GM19043 (cell line): ENCODE data around the gene SMAP2.
"Not testable (repeated sequence)": the region's sequence is repeated elsewhere in the genome, so short reads cannot be mapped to it uniquely, and the experiment has no call there.

Source experiments
- ATAC-seq: cut with Tn5 transposase; IDR thresholded peaks from one replicate; pipeline ENCODE4 v1.9.1; 2021; ENCODE audit warnings: low read depth; ENCODE audit not compliant: unreplicated experiment

SMAP2 gene

DNA sequence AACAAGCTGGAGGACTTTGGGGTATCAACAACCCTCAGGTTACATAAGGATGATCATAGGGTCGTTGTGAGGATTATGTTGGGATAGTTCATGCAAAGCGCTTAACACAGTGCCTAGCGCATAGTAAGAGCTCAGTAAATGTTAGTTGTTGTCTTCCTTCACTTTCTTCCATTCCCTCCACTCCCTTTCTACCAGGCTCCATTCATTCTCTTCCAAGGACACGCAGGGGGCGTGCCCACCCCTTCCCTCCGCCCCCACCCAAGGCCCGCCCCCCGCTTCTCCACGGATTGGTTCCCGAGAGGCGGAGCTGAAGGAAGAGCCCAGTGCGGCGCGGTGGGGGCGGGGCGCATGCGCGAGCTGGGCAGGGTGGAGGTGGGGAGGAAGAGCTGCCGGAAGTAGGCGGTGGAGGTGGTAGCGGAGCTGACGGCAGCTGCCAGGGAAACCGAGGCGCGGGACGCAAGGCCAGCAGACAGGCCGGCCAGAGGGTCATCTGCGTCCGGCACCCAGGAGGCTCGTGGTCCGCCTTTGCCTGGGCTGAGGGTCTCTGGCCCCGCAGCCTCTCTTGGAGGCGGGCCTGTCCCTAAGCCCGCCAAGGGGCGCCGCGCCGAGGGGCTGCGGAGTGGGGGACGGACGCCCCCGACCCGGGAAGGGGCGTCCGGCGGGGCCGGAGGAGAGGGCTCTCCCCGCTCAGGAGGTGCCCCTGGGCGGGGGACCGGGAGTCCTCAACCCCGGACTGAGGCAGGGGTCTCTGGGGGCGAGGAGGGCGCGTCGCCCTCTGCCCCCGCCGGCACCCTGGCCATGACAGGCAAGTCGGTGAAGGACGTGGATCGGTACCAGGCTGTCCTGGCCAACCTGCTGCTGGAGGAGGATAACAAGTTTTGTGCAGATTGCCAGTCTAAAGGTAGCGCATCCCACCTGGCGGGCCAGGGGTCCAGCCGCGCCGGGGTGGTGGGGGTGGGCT, at the start of gene SMAP2:
Gene SMAP2 (plus strand): TSS at position 405 of the 961 bp plus-strand sequence. CDS start 394 bp downstream, at position 799.
- peak; percentile 85 for ATAC-seq

- not testable (repeated sequence) for ATAC-seq
These were observed 42.1 kb upstream of the SMAP2 start for GRCh38 chr1:40331403-40331802.

GRCh38 chr1:40332695-40333094, 40.8 kb upstream of the SMAP2 start:
- no peak for ATAC-seq

DNA sequence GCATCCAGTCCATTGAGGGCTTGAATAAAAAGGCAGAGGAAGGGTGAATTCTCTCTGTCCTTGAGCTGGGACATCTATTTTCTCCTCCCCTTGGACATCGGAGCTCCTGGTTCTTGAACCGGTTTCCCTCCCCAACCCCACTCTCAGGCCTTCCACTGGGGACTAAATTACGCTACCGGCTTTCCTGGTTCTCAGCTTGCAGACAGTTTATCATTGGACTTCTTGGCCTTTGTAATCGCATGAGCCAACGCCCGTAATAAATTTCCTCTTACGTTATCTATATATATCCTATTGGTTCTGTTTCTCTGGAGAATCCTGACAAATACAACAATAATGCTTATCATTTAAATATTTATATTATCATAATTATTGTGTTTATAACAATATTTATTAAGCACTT, 36.1 kb upstream of the SMAP2 start:
- ATAC-seq = no peak

DNA sequence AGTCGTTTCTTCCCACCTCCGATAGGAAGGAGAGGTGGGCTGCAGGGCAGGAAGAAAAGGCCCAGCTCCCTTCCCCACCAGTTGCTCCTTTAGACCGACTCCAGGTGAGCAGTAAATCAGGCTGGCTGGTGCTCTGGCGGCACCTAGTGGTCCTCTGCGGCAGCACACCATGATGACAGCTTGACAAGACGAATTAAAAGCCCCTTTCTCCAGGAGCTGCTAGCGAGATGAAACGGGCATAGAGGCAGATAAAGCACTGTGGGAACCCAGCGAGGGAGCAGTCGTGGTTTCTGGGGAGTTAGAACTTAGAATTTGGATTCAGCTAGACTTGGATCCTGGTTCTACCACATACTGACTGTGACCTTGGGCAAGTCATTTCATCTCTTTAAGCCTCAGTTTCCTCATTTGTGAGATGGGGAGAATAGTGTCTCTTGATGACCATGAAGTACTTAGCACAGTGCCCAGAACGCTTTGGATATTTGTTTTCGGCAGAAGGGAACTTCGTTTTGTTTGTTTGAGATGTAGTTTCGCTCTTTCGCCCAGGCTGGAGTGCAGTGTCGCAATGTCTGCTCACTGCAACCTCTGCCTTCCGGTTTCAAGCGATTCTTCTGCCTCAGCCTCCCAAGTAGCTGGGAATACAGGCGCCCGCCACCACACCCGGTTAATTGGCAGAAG, 34.6 kb upstream of the SMAP2 start:
- ATAC-seq = no peak

- no peak for ATAC-seq
These were observed 33.9 kb upstream of the SMAP2 start for GRCh38 chr1:40339420-40340323.

DNA sequence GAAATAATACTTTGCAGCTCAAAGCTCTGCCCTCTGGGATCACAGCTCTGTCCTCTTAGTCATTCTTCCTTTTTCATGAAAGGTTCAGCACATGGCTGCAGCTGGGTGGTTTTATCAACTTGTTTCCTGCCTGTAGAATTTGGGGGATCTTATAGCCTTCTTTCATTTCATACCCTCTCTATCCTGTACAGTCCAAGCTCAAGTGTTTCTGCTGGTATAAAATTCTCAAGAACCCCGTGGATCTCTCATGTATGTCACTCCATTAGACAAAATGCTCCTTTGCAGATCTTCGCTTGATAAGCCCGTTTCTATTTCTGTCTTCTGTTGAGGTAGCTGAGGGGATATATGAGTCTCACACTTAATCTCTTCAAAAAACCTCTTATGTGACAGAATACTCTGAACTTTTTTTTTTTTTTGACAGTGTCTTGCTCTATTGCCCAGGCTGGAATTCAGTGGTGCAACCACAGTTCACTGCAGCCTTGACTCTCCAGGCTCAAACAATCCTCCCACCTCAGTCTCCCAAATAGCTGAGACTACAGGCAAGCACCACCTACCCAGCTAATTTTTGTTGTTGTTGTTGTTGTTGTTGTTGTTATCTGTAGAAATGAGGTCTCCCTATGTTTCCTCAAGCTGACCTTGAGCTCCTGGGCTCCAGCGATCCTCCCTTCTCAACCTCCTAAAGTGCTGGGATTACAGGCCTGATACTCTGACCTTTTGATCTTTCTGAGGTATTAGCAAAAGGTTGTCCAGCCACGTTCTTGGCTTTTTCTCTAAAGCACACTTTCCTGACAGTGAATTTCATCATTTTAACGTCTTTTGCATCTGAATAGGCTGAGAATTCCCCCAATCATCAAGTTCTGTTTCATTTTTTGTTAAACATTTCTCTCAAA, 31.8 kb upstream of the SMAP2 start:
- no peak for ATAC-seq

DNA sequence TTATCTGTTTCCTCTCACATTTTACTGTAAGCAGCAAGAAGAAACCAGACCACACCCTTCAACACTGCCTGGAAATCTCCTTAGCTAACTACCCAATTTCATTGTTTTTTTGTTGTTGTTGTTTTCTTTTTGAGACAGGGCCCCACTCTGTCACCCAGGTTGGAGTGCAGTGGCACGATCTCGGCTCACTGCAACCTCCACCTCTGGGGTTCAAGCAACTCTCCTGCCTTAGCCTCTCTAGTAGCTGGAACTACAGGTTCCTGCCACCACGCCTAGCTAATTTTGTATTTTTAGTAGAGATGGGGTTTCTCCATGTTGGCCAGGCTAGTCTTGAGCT, 31.2 kb upstream of the SMAP2 start:
- not testable (repeated sequence) for ATAC-seq

GRCh38 chr1:40344597-40344996, 28.9 kb upstream of the SMAP2 start:
- ATAC-seq = no peak

DNA sequence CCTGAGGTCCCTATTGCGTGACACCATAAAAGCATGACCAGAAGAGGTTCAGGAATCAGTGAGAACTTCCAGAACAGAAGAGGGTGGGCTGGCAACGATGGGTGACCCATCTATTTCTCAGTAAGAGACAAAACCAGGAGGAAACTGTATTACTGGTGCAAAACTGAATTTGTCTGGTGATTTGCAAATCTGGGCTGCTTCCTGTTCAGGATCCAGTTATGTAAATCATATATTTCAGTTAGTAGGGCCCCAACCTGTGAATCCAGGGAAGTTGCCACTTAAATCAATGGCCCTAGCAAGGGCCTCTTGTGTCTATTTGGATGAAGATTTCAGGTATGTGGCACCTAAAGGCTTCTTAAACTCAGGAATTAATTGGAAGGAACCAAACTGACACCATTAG, 23.1 kb upstream of the SMAP2 start:
- ATAC-seq = no peak

GRCh38 chr1:40351124-40351523, 22.4 kb upstream of the SMAP2 start:
- no peak for ATAC-seq

DNA sequence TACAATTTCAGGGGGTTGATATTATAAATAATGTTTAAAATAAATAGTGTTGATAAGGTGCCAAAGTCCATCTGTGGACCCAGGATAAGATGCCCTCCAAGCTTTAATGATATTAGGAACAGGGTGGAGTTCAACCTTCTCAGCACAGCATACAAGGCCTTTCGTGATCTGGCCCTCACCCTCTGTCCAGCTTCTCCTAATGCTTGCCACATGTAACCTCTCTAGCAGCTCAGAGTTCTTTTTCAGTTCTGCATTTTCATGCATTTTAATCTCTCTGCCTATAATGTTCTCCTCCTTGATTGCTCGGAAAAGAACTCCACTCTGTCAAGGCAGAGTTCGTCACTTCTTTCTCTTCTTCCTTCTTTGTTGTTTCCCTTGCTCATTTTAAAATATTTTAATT, 21.4 kb upstream of the SMAP2 start:
- ATAC-seq = no peak

DNA sequence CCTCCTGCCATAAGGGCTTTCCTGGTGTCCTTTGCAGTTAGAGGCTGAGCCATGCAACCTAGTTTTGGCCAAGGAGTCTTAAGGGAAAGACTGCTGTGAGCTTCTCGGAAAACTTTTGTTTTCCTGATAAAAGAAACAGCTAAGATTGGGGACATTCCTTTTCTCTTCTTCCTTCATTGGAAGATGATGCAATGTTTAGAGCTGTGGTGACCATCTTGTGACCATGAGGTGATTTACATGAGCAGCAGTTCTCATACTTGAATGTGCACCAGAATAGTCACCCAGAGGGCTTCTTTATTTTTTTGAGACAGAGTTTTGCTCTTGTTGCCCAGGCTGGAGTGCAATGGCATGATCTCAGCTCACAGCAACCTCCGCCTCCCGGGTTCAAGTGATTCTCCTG, 20.4 kb upstream of the SMAP2 start:
- no peak for ATAC-seq

DNA sequence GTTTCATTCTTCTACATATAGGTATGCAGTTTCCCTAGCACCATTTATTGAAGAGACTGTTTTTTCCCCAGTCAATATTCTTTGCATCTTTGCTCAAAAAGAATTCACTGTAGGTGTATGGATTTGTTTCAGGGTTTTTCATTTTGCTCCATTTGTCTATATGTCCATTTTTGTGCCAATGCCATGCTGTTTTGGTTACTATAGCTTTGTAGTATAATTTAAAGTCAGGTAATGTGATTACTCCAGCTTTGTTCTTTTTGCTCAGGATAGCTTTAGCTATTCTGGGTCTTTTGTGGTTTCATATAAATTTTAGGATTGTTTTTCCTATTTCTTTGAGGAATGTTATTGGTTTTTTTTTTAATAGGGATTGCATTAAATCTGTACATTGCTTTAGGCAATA, 15.9 kb upstream of the SMAP2 start:
- no peak for ATAC-seq

- no peak for ATAC-seq
These were observed 12.9 kb upstream of the SMAP2 start for GRCh38 chr1:40360631-40361030.

DNA sequence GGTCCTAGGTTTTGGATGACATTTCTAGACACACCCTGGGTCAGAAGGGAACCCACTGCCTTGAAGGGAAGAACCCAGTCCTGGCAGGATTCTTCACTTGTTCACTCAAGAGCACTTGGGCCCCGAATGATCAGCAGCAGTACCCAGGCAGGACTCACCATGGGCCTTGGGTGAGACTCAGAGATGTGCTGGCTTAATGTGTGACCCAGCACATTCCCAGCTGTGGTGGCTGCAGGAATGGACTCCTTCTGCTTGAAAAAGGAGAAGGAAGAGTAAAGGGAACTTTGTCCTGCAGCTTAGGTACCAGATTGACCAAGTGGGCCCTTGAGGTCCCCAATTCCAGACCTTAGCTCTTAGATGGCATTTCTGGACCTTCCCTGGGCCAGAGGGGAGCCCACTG, 12.3 kb upstream of the SMAP2 start:
- ATAC-seq = no peak

- ATAC-seq = no peak
These were observed 11.9 kb upstream of the SMAP2 start for GRCh38 chr1:40361637-40362036.

- no peak for ATAC-seq
These were observed 11.3 kb upstream of the SMAP2 start for GRCh38 chr1:40362199-40362598.

- ATAC-seq = no peak
These were observed 10.8 kb upstream of the SMAP2 start for GRCh38 chr1:40362699-40363098.

- ATAC-seq = peak; percentile 84
These were observed 9.8 kb upstream of the SMAP2 start for GRCh38 chr1:40363721-40364120.
